ENCODE data around the gene DPEP2NB. TPM values are rescaled to one million over a fixed set of nuclear protein-coding genes. Genes with fewer than 3 reads are reported as not detected.
"Not testable (repeated sequence)": the region's sequence is repeated elsewhere in the genome, so short reads cannot be mapped to it uniquely, and the experiment has no call there.

DPEP2NB gene
- total RNA-seq, 1 donor from 2014 or later = not detected

DNA sequence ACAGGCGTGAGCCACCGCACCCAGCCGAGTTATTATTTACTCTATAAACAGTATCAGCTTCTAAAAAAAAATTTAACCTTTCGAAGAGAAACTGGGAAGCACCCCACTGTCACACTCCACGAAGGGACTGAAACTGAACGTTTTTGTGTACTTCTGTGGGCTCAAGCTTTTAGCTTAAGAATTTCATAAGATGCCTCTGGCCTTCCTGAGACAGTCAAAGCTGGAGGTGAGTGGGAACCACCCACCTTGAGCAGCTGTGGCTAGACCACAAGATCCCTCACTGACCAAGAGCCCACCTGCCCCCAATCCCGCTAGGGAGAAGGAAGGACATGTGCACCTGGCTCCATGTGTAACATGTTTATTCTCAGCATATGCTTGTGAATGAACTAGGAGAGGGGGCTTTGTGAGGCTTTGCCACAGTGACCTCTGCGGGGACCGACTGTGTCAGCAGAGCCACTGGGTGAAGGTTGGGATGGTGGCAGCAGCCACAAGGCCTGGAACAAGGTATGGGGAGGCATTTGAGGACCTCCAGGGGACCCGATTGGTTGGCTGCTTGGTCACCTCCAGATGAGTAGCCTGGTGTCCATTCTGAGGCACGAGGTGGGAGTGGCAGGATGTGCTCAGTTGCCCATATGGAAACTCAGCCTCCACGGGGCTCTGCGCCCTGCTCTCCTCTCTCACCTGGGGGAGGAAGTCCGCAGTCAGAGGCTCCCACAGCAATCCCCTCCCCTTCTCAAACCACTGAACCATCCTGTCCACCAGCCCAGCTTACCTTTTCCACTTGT lies 40.2 kb downstream of the DPEP2NB start:
- no peak overlapping the region for H3K27ac Mint-ChIP-seq (ENCODE audit: unreplicated experiment)
- TF ChIP-seq, protein P1, sequence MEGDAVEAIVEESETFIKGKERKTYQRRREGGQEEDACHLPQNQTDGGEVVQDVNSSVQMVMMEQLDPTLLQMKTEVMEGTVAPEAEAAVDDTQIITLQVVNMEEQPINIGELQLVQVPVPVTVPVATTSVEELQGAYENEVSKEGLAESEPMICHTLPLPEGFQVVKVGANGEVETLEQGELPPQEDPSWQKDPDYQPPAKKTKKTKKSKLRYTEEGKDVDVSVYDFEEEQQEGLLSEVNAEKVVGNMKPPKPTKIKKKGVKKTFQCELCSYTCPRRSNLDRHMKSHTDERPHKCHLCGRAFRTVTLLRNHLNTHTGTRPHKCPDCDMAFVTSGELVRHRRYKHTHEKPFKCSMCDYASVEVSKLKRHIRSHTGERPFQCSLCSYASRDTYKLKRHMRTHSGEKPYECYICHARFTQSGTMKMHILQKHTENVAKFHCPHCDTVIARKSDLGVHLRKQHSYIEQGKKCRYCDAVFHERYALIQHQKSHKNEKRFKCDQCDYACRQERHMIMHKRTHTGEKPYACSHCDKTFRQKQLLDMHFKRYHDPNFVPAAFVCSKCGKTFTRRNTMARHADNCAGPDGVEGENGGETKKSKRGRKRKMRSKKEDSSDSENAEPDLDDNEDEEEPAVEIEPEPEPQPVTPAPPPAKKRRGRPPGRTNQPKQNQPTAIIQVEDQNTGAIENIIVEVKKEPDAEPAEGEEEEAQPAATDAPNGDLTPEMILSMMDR (IDR thresholded peaks at IDR 0.05) = no peak
- no peak overlapping the region for H3K4me3 Mint-ChIP-seq (ENCODE audit: unreplicated experiment)
- no peak for DNase-seq (ENCODE audit: extremely low spot score, unreplicated experiment)
- H3K4me1 Mint-ChIP-seq (ENCODE audit: unreplicated experiment) = peaks cover 1% of the 10 kb centered on the region
- peaks cover 13% of the 10 kb centered on the region for H3K27me3 Mint-ChIP-seq (ENCODE audit: unreplicated experiment)
- H3K9me3 Mint-ChIP-seq (ENCODE audit: unreplicated experiment) = no peaks in the 10 kb centered on the region
- no peaks in the 10 kb centered on the region for H3K36me3 Mint-ChIP-seq (ENCODE audit: unreplicated experiment)

DNA sequence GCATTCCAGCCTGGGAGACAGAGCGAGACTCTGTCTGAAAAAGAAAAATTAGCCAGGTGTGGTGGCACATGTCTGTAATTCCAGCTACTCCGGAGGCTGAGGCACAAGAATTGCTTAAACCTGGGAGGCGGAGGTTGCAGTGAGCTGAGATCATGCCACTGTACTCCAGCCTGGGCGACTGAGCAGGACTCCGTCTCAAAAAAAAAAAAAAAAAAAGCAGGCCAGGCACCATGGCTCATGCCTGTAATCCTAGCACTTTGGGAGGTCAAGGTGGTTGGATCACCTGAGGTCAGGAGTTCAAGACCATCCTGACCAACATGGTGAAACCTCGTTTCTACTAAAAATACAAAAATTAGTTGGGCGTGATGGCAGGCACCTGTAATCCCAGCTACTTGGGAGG lies 43.4 kb downstream of the DPEP2NB start:
- DNase-seq (ENCODE audit: extremely low spot score, unreplicated experiment); H3K4me1 Mint-ChIP-seq (ENCODE audit: unreplicated experiment); H3K4me3 Mint-ChIP-seq (ENCODE audit: unreplicated experiment); H3K9me3 Mint-ChIP-seq (ENCODE audit: unreplicated experiment); H3K27me3 Mint-ChIP-seq (ENCODE audit: unreplicated experiment); H3K36me3 Mint-ChIP-seq (ENCODE audit: unreplicated experiment); H3K27ac Mint-ChIP-seq (ENCODE audit: unreplicated experiment): not testable (repeated sequence)

DNA sequence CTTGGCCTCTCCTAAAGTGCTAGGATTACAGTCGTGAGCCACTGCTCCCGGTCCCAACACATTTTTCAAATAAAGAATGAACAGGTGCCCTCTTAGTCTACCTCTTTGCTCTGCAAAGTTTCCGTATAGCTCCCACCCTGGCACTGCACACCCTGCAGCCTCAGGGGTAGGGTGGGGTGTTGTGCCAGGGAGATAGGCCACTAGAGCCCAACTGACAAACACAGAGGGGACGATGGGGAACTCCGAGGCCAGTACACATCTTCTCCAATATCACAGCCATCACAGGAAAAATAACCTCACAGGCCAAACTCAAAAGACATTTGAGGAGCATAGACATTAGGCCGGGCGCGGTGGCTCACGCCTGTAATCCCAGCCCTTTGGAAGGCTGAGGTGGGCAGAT lies 44.6 kb downstream of the DPEP2NB start:
- H3K27ac Mint-ChIP-seq (ENCODE audit: unreplicated experiment) = no peak overlapping the region
- no peaks in the 10 kb centered on the region for H3K9me3 Mint-ChIP-seq (ENCODE audit: unreplicated experiment)
- TF ChIP-seq, protein P1 (IDR thresholded peaks at IDR 0.05) = no peak
- no peak for DNase-seq (ENCODE audit: extremely low spot score, unreplicated experiment)
- H3K4me3 Mint-ChIP-seq (ENCODE audit: unreplicated experiment) = no peak overlapping the region
- H3K27me3 Mint-ChIP-seq (ENCODE audit: unreplicated experiment) = peaks cover under 1% of the 10 kb centered on the region
- H3K36me3 Mint-ChIP-seq (ENCODE audit: unreplicated experiment) = no peaks in the 10 kb centered on the region
- H3K4me1 Mint-ChIP-seq (ENCODE audit: unreplicated experiment) = peaks cover 17% of the 10 kb centered on the region

DNA sequence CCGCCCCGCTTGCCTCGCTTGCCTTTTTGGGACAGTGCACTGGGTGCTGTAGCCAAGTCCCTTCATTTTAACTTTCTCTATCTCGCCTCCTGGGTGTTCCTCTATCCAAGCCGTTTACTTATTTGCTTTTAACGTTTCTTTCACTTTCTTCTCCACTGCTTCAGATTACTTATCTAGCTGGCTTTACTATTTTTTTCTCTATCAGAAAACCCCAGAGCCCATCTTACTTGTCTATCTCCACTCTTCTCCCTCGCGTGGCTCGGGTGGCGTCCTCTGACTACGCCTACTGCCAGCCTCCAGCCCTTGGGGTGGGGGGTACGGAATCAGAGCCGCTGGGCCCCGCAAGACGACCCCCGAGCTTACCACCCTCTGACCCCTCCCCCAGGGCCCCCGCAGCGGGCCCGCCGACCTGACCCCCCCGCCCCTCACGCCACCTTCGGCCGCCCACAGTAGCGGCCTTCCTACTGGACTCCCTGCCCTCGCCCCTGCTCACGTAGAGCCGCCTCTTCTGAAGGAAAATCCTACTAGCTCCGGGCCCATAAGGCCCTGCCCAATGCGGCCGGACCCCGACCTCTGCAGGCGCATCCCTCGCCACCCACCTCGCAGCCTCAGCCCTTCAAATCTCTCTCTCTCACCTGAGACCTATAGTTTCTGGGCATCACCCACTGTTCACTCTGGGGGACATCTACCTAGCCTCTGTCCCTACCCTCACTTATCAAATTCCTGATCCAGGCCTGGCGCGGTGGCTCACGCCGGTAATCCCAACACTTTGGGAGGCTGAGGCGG lies 46.3 kb downstream of the DPEP2NB start:
- DNase-seq (ENCODE audit: extremely low spot score, unreplicated experiment) = no peak
- H3K36me3 Mint-ChIP-seq (ENCODE audit: unreplicated experiment) = peaks cover 2% of the 10 kb centered on the region
- peak overlapping the region; percentile 96 for H3K4me3 Mint-ChIP-seq (ENCODE audit: unreplicated experiment)
- no peaks in the 10 kb centered on the region for H3K27me3 Mint-ChIP-seq (ENCODE audit: unreplicated experiment)
- TF ChIP-seq, protein P1 (IDR thresholded peaks at IDR 0.05) = no peak
- H3K27ac Mint-ChIP-seq (ENCODE audit: unreplicated experiment) = peak overlapping the region; percentile 65
- H3K4me1 Mint-ChIP-seq (ENCODE audit: unreplicated experiment) = peaks cover 31% of the 10 kb centered on the region
- H3K9me3 Mint-ChIP-seq (ENCODE audit: unreplicated experiment) = no peaks in the 10 kb centered on the region

DNA sequence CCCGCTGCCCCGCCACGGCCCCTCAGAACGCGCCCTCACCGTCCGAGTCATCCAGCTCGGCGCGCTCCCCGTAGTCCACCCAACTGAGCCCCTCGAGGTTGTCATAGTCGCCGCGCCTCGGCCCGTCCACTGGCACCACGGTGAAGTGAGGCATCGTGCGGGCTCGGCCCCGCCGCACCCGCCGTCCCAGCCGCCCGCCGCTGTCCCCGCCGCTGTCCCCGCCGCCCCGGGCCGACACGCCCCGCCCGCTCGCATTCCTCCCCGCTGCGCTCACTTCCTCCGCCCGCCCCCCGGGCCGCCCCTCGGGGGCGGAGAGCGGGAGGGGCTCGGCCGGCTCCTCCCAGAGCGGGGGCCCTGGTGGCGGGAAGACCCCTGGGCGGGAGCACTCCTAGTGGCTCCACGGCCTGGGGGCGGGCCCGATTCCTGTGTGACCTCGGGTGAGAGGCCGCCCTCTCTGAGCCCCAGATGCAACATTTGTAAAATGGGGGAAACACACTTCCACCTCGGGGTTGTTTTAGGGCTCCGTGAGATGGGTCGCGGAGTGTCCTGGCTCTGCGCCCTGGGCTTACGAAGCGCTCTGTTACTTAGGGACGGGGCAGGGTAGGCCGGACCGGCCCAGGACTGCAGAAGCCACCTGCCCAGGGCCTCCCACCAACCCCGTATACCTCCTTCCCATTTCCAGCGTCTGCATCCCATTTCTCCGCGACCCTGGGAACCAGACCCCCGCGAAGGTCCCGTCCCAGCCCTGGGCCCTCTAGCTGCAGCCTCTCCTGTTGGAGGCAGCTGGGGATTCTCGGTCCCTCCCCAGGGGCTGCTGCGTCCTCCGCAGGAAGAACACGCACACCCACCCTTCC lies 47.1 kb downstream of the DPEP2NB start, which contains the start of gene SLC12A4:
TSS of gene SLC12A4 (minus strand) at position 238 of the 854 bp plus-strand sequence. CDS start at position 154, 84 bp downstream.
- Mint-ChIP-seq H3K27me3 (ENCODE audit: unreplicated experiment) (no peaks in the 10 kb centered on the region), H3K4me1 (ENCODE audit: unreplicated experiment) (peaks cover 33% of the 10 kb centered on the region), H3K36me3 (ENCODE audit: unreplicated experiment) (peaks cover 2% of the 10 kb centered on the region), H3K4me3 (ENCODE audit: unreplicated experiment) (peak within 1 kb of the TSS; percentile 96), H3K9me3 (ENCODE audit: unreplicated experiment) (no peaks in the 10 kb centered on the region), H3K27ac (ENCODE audit: unreplicated experiment) (peak within 1 kb of the TSS; percentile 95)
- TF ChIP-seq, protein P1 (IDR thresholded peaks at IDR 0.05) = no peak
- peak; percentile 92 for DNase-seq (ENCODE audit: extremely low spot score, unreplicated experiment)
